Activated gamma-delta T cell treated with Interleukin-2 at 50 U/mL for 16 hours (primary cell): Measurements from ENCODE around the gene CACNA1C.
A peak's percentile ranks its signal among the peaks of the same experiment; 100 is the strongest.

Experiments
- DNase-seq: peaks from one replicate; pipeline ENCODE4 v3.0.0-alpha.2; 2020

CACNA1C gene

DNA sequence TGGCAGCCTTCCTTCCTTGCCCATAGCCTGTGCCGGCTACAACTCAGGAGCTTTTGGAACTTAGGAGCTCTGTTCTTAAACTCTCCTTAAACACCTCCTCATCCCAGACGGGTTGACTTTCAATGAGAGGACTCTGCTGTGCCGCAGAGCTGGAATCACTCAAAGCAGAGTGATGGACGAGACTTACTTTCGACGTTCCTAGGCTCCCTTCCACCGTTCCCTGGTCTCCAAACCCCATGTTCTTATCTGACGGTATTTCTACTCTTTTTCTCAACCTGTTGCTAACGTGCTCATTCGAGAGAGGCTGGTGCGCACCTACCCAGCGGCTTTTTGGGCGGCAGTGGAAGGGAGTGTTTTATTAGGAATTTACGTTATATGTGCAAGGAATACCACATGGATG is 232.7 kb downstream of the CACNA1C start:
- no peak for DNase-seq

DNA sequence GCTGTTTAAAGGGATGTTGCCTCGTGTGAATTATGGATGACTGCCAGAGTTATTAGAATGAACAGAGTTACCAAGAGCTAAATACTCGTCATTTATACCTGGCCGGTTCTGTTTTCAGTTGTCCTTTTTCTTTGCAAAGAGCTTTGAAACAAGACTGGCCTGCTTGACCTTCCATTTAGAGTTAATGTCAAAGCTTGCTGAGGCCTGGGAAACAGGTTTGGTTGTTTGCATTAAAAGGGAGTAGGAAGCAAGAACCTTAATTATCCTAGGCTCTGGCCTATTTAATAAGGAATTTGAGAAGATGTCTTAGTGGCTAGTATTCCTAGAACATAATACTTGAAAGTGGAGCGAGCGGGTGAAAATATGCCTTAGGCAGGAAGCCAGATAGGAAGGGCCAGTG is 233.3 kb downstream of the CACNA1C start:
- DNase-seq = no peak

- DNase-seq = no peak
Measured at GRCh38 chr12:2286461-2287131, 233.8 kb downstream of the CACNA1C start.

GRCh38 chr12:2287151-2287550 is 234.4 kb downstream of the CACNA1C start:
- DNase-seq = no peak

DNA sequence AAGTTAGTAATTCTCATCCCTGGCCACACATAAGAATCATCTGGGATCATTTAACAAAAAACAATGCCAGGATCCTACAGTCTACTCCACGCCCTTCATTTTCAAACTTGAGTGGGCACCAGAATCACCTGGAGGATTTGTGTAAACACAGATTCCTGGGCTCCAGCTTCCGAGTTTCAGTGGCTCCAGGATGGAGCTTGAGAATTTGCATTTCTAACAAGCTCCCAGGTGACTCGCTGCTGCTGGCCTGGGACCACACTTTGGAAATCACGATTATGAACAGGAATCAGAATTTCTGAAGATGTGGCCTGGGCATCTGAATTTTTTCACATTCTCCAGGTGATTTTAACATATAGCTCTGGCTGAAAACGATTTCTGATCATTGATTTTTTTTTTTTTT is 234.8 kb downstream of the CACNA1C start:
- DNase-seq = no peak

GRCh38 chr12:2288001-2288400 is 235.2 kb downstream of the CACNA1C start:
- DNase-seq = no peak

DNA sequence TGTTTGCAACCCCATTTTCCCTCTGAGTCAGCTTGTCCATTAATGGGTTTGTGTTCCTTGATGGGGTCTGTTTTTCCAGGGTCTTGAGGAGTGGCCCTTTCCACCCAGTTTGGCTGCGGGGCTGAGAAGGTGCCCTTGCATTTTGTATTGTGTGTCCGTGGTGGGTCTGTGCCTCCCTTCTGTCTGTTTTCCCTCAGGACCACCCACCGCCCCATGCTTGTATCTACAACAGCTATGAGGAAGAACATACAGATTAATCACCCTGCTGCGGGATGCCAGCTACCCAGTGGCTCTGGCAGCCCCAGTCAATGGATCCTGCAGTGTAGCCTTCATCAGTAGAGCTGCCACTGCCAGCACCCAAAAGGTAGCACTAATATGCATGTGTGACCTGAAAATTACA is 235.7 kb downstream of the CACNA1C start:
- no peak for DNase-seq

DNA sequence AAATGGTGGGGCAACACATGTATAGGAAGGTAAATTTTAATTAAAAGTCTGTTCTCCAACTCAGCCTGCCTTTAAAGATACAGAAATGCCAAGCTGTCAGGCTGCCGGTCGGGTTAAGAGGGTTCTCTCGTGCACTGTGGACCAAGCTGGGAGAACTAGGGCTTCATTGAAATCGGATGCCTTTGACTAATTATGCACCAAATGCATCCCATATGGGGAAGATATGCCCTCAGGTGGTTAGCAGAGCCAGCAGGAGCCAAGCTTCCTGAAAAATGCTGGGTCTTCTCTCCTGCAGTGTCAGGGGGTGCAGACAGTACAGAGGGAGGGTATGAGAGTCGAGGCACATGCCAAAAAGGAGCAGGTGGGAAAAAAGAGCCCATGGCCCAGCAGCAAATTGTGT is 236.1 kb downstream of the CACNA1C start:
- DNase-seq = no peak

DNA sequence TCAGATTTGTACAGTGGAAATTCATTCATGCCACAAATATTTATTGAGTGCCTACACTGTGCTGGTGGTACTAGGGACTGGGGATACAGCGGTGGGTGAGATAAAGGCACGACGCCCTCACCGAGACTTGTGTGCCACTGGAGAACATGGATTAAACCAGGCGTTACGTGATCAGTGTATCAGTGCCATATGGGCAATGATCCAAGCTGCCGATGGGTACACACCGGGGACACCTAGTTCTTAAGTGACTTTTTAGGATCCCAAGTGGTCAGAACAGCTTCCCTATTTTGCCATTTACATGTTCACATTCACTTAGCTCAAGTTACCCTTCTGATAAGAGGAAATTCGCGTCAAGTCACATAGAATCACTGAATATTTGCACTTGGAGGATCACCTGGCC is 236.7 kb downstream of the CACNA1C start:
- DNase-seq = no peak

DNA sequence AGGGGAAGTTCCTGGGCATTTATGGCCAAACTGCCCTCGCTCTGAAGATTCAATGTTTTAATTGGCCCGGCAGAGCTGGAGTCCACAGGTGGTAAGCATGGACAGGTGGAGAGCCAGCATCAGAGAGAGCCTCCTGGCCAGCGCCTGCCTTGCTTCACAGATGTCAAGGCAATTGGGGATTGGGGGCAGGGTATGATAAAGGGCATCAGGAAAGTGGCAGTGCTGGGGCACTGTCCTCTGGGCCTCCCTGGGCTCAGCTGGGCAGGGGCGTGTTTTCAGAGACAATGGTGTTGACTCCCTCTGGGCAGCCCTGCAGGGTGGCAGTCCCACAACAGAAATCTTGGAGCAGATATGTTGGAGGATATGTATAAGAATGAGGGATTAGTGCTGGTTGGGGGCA is 237.3 kb downstream of the CACNA1C start:
- no peak for DNase-seq

- no peak for DNase-seq
Measured at GRCh38 chr12:2290516-2291065, 237.8 kb downstream of the CACNA1C start.

- DNase-seq = peak; percentile 20
Measured at GRCh38 chr12:2291182-2291832, 238.5 kb downstream of the CACNA1C start.

GRCh38 chr12:2291947-2292346 is 239.2 kb downstream of the CACNA1C start:
- DNase-seq = no peak

DNA sequence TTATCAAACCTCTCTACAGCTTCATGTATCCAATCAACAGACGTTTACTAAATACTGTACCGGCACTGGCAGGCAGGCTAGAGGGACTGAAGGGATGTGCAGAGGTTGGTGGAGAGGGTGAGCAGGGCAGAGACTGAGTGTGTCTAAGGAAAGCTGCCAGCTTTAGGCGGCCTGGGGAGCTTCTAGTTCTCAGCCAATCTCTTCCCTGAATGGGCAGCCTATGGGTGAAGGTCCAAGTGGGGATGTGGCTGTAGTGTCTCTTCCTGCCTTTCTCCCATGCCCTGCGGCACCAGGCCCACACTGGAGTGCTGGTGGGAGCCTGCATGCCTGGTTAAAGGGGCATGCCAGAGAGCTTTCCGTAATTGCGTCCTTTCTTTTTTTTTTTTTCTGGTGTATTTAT is 239.8 kb downstream of the CACNA1C start:
- DNase-seq = no peak

- DNase-seq = no peak
Measured at GRCh38 chr12:2294651-2295475, 242.1 kb downstream of the CACNA1C start.

DNA sequence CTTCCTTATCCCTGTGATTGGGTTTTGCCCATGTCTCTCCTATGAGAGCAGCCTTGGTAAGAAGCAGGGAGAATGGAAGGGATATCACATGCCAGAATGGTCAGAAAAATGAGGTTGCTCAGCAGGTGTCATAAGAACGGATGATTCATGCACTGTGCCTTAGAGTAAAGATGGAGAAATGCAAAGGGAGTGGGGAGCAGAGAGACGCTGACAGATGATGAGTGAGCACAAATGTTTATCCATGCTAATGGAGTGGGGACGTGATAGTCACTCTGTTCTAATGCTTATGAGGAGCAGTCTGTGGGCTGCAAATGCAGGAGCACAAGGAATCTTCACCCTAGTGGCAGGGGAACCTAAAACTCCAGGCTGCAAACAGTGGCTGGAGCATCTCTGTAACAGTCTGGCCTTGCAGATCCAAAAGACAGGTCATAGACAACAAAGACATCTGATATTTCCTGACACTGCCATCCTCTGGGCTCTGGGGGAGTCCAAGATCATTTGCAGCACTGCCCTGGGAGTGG is 243.2 kb downstream of the CACNA1C start:
- DNase-seq = no peak

GRCh38 chr12:2297004-2297403 is 244.2 kb downstream of the CACNA1C start:
- no peak for DNase-seq

DNA sequence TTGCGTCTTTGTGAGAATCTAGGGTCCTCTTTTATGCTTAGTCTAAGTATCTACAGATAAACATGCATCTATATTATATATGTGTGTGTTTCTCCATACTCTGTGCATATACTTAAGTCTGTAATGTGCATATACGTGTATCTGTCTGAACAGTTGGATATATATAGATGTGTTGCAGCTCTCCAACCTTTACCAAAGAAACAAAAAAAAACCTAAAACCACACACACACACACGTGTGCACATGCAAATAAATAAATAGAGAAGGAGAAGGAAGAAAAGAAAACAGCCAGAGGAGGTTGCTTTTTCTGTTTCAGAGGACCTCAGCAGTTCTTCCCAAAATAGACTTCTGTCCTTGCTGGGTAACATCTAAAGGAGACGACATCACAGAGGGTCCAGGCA is 244.9 kb downstream of the CACNA1C start:
- no peak for DNase-seq

DNA sequence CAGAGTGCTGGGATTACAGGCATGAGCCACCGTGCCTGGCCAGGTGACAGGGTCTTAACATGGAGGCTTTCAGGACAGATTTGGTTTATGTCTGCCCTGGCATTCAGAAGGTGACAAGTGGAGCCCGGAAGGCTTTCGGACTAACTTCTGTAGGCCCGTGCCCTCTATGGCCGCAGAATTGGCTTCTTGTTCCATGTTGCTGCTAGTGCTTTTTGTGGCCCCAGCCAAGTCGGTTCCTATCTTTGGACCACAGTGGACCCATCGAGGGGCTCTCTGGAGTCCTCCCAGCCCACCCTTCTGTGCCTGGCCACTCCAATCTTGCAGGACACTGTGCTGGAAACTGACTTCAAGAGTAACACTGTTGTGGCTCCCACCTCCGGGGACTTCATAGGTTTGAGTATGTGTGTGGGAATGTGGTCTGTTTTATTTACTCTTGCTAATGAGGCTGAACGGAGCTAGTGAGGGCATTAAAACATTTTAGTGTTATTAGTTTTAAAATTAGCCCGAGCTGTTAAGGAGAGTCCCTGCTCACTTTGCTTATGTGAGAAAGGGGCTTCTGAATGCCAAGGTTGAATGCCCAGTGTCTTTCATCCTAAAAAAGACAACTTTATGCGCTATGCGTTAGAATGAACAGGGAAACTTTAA is 245.9 kb downstream of the CACNA1C start:
- DNase-seq = no peak

DNA sequence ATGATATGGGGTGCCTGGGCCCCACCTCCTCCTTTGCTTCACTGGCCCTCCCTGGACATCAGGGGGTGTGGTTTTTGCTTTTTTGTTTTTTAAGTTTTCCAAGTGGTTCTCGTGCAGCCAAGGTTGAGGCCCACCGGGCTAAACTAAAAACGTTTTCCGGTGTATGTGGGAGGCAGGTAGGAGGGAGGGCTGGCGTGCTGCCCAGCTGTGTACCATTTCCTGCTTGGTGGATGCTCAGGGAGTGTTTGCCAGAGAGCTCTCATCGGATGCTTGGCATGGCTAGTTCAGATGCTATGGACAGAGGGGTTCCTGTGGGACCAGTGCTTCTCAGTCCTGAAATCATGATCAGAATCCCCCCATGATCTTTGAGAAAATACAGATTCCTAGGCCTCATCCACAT is 246.4 kb downstream of the CACNA1C start:
- no peak for DNase-seq

DNA sequence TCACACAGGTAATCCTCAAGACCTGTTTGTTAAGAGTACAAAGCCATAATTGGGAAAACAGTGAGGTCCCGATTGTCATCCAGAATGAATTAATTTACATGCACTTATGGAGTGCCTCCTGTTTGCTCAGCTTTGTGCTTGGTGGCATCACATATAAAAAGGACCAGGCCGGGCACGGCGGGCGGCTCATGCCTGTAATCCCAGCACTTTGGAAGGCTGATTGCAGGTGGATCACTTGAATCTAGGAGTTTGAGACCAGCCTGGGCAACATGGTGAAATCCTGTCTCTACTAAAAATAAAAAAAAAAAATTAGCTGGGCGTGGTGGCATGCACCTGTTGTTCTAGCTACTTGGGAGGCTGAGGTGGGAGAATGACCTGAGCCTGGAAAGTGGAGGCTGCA is 247.4 kb downstream of the CACNA1C start:
- no peak for DNase-seq

GRCh38 chr12:2300886-2301285 is 248.1 kb downstream of the CACNA1C start:
- DNase-seq = no peak
